Smooth muscle cell (in vitro differentiated cells): ENCODE measurements around the gene HADHB. TPM values are rescaled to one million over a fixed set of nuclear protein-coding genes. Genes with fewer than 3 reads are reported as not detected.
"Not testable (repeated sequence)": the region's sequence is repeated elsewhere in the genome, so short reads cannot be mapped to it uniquely, and the experiment has no call there.

Experiments used
- DNase-seq: peaks from one replicate; lab custom pipeline; 2025; ENCODE audit not compliant: unreplicated experiment; lab: John Stamatoyannopoulos, UW
- H2AFZ ChIP-seq: fragments of 200-600 bp; sonication (generic); 2 replicates; pipeline ENCODE4 v1.6.0; 2016; ENCODE audit warnings: antibody characterized with exemption, low read depth, mild to moderate bottlenecking
- H3F3A ChIP-seq: fragments of 200-600 bp; sonication (generic); 2 replicates; pipeline ENCODE4 v1.6.0; 2017; ENCODE audit warnings: antibody characterized with exemption, low read depth
- H3K27ac ChIP-seq: fragments of 200-600 bp; sonication (generic); 2 replicates; pipeline ENCODE4 v1.5.1; 2016; ENCODE audit warnings: low read depth, mild to moderate bottlenecking
- H3K27me3 ChIP-seq: fragments of 200-600 bp; sonication (generic); 2 replicates; pipeline ENCODE4 v1.6.1; 2016; ENCODE audit warnings: low read depth, mild to moderate bottlenecking
- H3K36me3 ChIP-seq: fragments of 200-600 bp; sonication (generic); 2 replicates; pipeline ENCODE4 v1.5.1; 2016; ENCODE audit warnings: low read depth
- H3K4me1 ChIP-seq: fragments of 200-600 bp; sonication (generic); 2 replicates; pipeline ENCODE4 v1.5.1; 2016; ENCODE audit warnings: low read depth
- H3K4me2 ChIP-seq: fragments of 200-600 bp; sonication (generic); 2 replicates; pipeline ENCODE4 v1.6.0; 2016; ENCODE audit warnings: mild to moderate bottlenecking
- H3K4me3 ChIP-seq: fragments of 200-600 bp; sonication (generic); 2 replicates; pipeline ENCODE4 v1.5.1; 2016; ENCODE audit warnings: mild to moderate bottlenecking
- H3K79me2 ChIP-seq: fragments of 200-600 bp; sonication (generic); 2 replicates; pipeline ENCODE4 v1.6.0; 2016; ENCODE audit warnings: low read depth, mild to moderate bottlenecking
- H3K9ac ChIP-seq: fragments of 200-600 bp; sonication (generic); 2 replicates; pipeline ENCODE4 v1.6.0; 2016; ENCODE audit warnings: low read depth
- H3K9me3 ChIP-seq: fragments of 200-600 bp; sonication (generic); replicated peaks from 2 replicates; pipeline ENCODE4 v1.5.1; 2016; ENCODE audit warnings: low read depth
- H4K20me1 ChIP-seq: fragments of 200-600 bp; sonication (generic); 2 replicates; pipeline ENCODE4 v1.6.0; 2016; ENCODE audit warnings: low read depth
- WGBS: methylation state at CpG from one replicate; pipeline ENCODE4 v1.1.7; 2016; ENCODE audit warnings: low lambda C conversion rate; 5-methylcytosine and 5-hydroxymethylcytosine counted together
- polyA plus RNA-seq: library from polyadenylated mRNA; unstranded; fragments of >200 nt; fragmentation: Nextera tagmentation; extraction: Ambion mirVana; gene quantifications from 2 replicates; pipeline ENCODE4 v1.2.1, GENCODE V29; 2016
- total RNA-seq: library from RNA; depleted of rRNA; stranded (reverse); fragments of >200 nt; gene quantifications from 2 replicates; pipeline ENCODE4 v1.2.3, GENCODE V29; 2014
- TF ChIP-seq, protein P1 (sequence below): fragments of 200-600 bp; sonication (generic); IDR thresholded peaks from 2 replicates; pipeline ENCODE4 v1.5.1; 2017; ENCODE audit warnings: borderline replicate concordance, mild to moderate bottlenecking, antibody characterized with exemption; ENCODE audit not compliant: insufficient read depth, poor library complexity, severe bottlenecking

The HADHB gene
- total and polyA plus RNA-seq, 2 experiments from 2014 or later: 70.8 to 96.1 TPM

DNA sequence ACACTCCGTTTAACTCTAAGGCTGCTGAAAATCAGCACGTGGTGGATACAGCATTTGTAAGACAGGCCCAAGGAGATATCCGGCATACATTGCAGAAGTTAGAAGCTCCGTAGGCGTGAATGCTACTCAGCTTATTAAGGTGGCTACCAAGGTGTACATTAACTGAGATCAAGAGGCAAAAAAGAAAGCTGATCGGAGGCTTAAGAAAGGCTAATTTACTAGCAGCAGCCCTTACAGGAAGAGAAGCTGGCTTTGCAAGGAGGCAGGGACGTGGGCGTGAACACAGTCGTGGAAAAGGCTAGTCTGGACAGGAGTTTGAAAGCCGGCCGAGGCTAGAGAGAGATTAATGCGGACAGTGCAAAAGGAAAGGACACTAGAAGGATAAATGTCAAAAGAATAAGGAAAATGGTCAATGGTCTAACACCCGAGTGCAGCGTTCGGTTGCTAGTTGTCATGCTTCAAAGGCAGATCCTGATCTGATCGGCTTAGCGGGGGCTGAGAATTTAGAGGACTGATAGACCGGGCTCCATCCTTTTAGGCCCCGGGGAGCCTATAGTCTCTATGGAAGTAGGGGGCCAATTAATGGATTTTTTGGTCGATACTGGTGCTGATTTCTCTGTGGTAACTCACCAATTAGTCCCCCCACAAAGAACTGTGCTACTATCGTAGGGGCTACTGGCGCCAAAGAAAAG is 55.6 kb downstream of the HADHB start:
- Histone ChIP-seq H3K4me1 (peaks cover 33% of the 10 kb centered on the region), H3K27me3 (no peaks in the 10 kb centered on the region), H3F3A (peaks cover 3% of the 10 kb centered on the region), H3K36me3 (no peaks in the 10 kb centered on the region), H3K4me2 (peak overlapping the region; percentile 98), H3K79me2 (no peaks in the 10 kb centered on the region), H4K20me1 (no peaks in the 10 kb centered on the region), H3K9ac (no peak overlapping the region), H2AFZ (peak overlapping the region; percentile 67), H3K4me3 (peak overlapping the region; percentile 67), H3K27ac (peak overlapping the region; percentile 30), H3K9me3 (no peaks in the 10 kb centered on the region)
- TF ChIP-seq, protein P1, sequence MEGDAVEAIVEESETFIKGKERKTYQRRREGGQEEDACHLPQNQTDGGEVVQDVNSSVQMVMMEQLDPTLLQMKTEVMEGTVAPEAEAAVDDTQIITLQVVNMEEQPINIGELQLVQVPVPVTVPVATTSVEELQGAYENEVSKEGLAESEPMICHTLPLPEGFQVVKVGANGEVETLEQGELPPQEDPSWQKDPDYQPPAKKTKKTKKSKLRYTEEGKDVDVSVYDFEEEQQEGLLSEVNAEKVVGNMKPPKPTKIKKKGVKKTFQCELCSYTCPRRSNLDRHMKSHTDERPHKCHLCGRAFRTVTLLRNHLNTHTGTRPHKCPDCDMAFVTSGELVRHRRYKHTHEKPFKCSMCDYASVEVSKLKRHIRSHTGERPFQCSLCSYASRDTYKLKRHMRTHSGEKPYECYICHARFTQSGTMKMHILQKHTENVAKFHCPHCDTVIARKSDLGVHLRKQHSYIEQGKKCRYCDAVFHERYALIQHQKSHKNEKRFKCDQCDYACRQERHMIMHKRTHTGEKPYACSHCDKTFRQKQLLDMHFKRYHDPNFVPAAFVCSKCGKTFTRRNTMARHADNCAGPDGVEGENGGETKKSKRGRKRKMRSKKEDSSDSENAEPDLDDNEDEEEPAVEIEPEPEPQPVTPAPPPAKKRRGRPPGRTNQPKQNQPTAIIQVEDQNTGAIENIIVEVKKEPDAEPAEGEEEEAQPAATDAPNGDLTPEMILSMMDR: no peak
- no peak for DNase-seq
- WGBS: 44% methylated on average over 22 of the region's 22 CpGs

DNA sequence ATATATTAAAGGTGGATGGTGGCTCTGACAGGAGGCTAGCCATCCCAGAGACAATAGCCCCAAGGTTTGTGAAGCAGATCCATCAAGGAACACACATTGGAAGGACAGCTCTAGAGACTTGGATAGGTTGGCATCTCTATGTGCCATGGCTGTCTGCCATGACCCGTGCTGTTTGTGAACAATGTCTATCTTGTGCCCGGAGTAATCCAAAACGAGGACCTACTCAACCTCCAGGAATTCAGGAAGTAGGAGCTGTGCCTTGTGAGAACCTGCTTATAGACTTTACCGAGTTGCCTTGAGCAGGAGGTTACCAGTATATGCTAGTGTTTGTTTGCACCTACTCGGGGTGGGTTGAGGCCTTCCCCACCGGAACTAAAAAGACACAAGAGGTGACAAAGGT is 58.1 kb downstream of the HADHB start:
- Histone ChIP-seq H3K9ac (no peak overlapping the region), H3K79me2 (no peaks in the 10 kb centered on the region), H3K36me3 (no peaks in the 10 kb centered on the region), H3K4me2 (no peak overlapping the region), H3K4me1 (peaks cover 35% of the 10 kb centered on the region), H3K4me3 (no peak overlapping the region), H3K27me3 (no peaks in the 10 kb centered on the region), H4K20me1 (no peaks in the 10 kb centered on the region), H2AFZ (no peak overlapping the region), H3K27ac (no peak overlapping the region), H3K9me3 (no peaks in the 10 kb centered on the region), H3F3A (peaks cover 3% of the 10 kb centered on the region)
- no peak for DNase-seq
- WGBS: 90% methylated on average over 6 of the region's 6 CpGs
- TF ChIP-seq, protein P1: no peak

DNA sequence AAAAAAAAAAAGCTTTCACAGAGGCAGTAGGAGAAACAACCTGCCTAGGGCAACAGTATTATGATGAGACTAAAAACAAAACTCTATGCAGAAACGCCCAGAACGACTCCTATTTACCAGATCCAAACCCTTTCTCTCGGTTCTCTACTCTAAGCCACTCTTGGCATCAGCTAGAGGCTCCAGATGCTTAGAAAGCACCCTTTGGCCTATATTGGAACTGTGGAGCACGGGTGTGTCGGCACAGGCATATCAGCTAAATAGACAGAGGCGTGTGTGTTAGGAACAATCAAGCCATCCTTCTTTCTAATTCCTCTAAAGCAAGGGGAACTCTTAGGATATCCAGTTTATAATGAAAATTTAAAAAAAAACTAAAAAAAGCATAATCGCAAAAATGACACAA is 60.4 kb downstream of the HADHB start:
- H3K9ac ChIP-seq, H3K27ac ChIP-seq, H3K79me2 ChIP-seq, H3K9me3 ChIP-seq, H3K4me2 ChIP-seq, H3F3A ChIP-seq, H3K27me3 ChIP-seq, H4K20me1 ChIP-seq, H2AFZ ChIP-seq, H3K4me3 ChIP-seq, H3K36me3 ChIP-seq, DNase-seq: not testable (repeated sequence)
- H3K4me1 ChIP-seq: peaks cover 14% of the 10 kb centered on the region
- WGBS: 82% methylated on average over 7 of the region's 7 CpGs

DNA sequence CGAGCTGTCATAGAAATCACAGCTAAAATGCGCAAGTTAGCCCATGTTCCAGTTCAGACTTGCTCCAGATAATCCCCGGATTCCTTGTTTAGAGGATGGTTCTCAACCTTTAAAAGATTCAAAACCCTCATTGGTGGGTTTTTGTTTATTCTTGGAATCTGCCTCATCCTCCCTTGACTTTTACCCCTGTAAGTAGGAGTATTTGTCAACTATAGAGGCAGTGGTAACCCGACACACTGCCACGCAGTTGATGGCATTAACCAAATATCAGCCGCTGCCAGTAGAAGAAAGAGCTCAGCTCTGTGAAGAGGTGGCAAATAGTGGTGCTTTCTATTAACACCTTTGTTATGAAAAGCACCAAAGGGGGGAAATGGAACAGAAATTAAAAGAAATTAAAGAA is 60.8 kb downstream of the HADHB start:
- Histone ChIP-seq H3K4me3 (no peak overlapping the region), H3F3A (no peaks in the 10 kb centered on the region), H4K20me1 (no peaks in the 10 kb centered on the region), H3K27ac (no peak overlapping the region), H3K36me3 (no peaks in the 10 kb centered on the region), H3K9me3 (no peaks in the 10 kb centered on the region), H2AFZ (no peak overlapping the region), H3K4me2 (no peak overlapping the region), H3K4me1 (peaks cover 10% of the 10 kb centered on the region), H3K79me2 (no peaks in the 10 kb centered on the region), H3K9ac (no peak overlapping the region), H3K27me3 (no peaks in the 10 kb centered on the region)
- TF ChIP-seq, protein P1: no peak
- 72% methylated on average over 6 of the region's 6 CpGs for whole genome bisulfite sequencing
- DNase-seq: no peak
